WERI-Rb-1 (cell line): Measurements from ENCODE around the gene CHCHD6.

Source experiments
- DNase-seq: peaks from one replicate; pipeline ENCODE4 v3.0.0-alpha.2; 2020
- H3K27ac ChIP-seq: fragments of 250-450 bp; sonication (Bioruptor Pico); 2 replicates; pipeline ENCODE4 v1.5.1; 2020; ENCODE audit warnings: mild to moderate bottlenecking, moderate library complexity
- H3K27me3 ChIP-seq: fragments of 250-450 bp; sonication (Bioruptor Pico); 2 replicates; pipeline ENCODE4 v1.5.1; 2021; ENCODE audit warnings: mild to moderate bottlenecking, low read depth, moderate library complexity; ENCODE audit not compliant: insufficient read depth, severe bottlenecking
- H3K36me3 ChIP-seq: fragments of 250-450 bp; sonication (Bioruptor Pico); 2 replicates; pipeline ENCODE4 v1.5.1; 2020; ENCODE audit warnings: mild to moderate bottlenecking, moderate library complexity
- H3K4me3 ChIP-seq: 2 replicates; pipeline ENCODE4 v1.5.1; 2011; ENCODE audit warnings: low read depth, mild to moderate bottlenecking, control low read depth, low read length
- H3K9me3 ChIP-seq: fragments of 250-450 bp; sonication (Bioruptor Pico); 2 replicates; pipeline ENCODE4 v1.5.1; 2021; ENCODE audit warnings: mild to moderate bottlenecking, moderate library complexity; ENCODE audit not compliant: severe bottlenecking
- CTCF ChIP-seq: IDR thresholded peaks from 2 replicates; pipeline ENCODE4 v1.5.1; 2011; ENCODE audit warnings: low read depth, mild to moderate bottlenecking, control low read depth, inconsistent platforms, low read length

The CHCHD6 gene

GRCh38 chr3:126703512-126704493 lies at the start of gene CHCHD6:
Gene CHCHD6, plus strand, starts transcription at chr3:126704240. Its CDS starts 73 bp downstream, at chr3:126704313.
- Histone ChIP-seq H3K9me3 (no peaks in the 10 kb centered on the region), H3K4me3 (peak within 1 kb of the TSS; percentile 58), H3K27me3 (no peaks in the 10 kb centered on the region), H3K27ac (peak within 1 kb of the TSS; percentile 65), H3K36me3 (no peaks in the 10 kb centered on the region; the same call in 1 of the 2 replicates)
- DNase-seq: peak; percentile 99
- TF ChIP-seq CTCF: peak; percentile 35

- Histone ChIP-seq H3K27me3 (no peaks in the 10 kb centered on the region), H3K27ac (peak within 1 kb of the TSS; percentile 94), H3K4me3 (peak within 1 kb of the TSS; percentile 83), H3K36me3 (no peaks in the 10 kb centered on the region), H3K9me3 (peaks cover 14% of the 10 kb centered on the region)
- TF ChIP-seq CTCF: peak; percentile 27; the same call in 1 of the 2 replicates
- peak; percentile 92 for DNase-seq
Observed at GRCh38 chr3:126654571-126655383, 49.3 kb upstream of the CHCHD6 start, which contains the start of gene TXNRD3. Gene TXNRD3, minus strand, starts transcription at chr3:126655124.

DNA sequence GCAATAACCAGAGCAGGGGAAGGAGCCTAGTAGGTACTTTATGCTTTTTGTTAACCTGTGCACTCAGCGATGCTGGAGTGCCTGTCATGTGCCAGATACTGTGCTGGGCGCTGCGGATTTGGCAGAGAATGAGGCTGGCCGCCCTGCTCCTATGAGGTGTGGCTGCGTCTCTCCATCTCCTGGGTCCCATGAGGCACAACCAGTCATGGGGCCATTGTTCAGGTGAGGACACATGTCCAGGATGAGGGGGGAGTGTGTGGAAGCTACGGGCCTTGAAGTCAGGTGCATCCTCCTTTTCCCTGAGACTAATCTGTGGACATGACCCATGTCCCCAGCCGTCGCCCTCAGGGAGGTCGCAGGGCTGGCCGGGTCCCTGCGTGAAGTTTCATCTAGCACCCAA lies 48.2 kb upstream of the CHCHD6 start:
- H3K27me3 ChIP-seq: no peaks in the 10 kb centered on the region
- DNase-seq: no peak
- peaks cover 14% of the 10 kb centered on the region for H3K9me3 ChIP-seq
- H3K36me3 ChIP-seq: no peaks in the 10 kb centered on the region
- H3K4me3 ChIP-seq: no peak overlapping the region
- H3K27ac ChIP-seq: no peak overlapping the region
- no peak for TF ChIP-seq CTCF

DNA sequence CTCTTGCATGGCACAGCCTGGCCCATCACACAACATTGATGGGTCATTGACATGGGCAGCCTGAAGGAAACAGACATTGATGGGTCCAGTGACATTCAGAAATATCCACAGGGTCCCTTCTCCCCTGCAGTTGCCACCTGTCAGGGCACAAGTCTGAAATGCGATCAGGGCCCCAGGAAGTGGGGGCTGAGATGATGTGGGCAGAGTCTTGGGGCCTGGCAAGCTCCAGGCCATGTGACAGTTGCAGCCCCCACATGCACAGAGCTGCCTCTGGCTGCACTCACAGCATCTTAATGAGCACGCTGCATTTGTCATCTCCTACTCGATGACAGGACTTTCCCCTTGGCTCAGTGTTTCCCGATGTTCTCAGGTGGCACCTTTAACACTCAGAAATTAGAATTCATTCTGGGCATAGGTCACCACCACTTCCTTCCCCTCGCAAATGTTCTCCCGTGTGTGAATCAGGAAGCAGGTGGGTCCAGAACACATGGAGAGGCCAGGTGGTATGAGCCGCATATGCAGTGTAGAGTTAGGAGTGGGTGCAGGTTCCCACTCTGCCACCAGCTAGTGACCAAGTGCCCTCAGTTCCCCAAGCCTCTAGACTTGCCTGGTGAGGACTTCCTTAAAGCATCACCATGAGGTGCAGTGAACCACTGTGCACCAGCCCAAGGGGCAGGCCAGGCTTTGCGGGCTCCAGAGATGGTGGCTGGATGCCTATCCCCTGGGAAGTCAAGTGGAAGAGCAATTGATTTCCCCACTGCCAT lies 47.5 kb upstream of the CHCHD6 start:
- H3K27ac ChIP-seq: no peak overlapping the region
- no peaks in the 10 kb centered on the region for H3K27me3 ChIP-seq

More for the DNA sequence above, 47.5 kb upstream of the CHCHD6 start:
- DNase-seq: no peak
- no peak for TF ChIP-seq CTCF
- Histone ChIP-seq H3K9me3 (peaks cover 18% of the 10 kb centered on the region), H3K36me3 (no peaks in the 10 kb centered on the region), H3K4me3 (no peak overlapping the region)
